Hepatocyte (in vitro differentiated cells): ENCODE results near the gene ALK.

Experiments used
- CTCF ChIP-seq: fragments of 200-600 bp; sonication (generic); IDR thresholded peaks from 2 replicates; pipeline ENCODE4 v1.5.1; 2016; ENCODE audit warnings: antibody characterized with exemption, mild to moderate bottlenecking; ENCODE audit not compliant: poor library complexity
- EZH2 ChIP-seq: fragments of 200-600 bp; sonication (generic); IDR thresholded peaks from 2 replicates; pipeline ENCODE4 v1.6.1; 2016; ENCODE audit warnings: antibody characterized with exemption, mild to moderate bottlenecking, borderline replicate concordance
- EZH2phosphoT487 ChIP-seq: fragments of 200-600 bp; sonication (generic); IDR thresholded peaks from one replicate; pipeline ENCODE4 v1.6.1; 2018; ENCODE audit warnings: antibody characterized with exemption, mild to moderate bottlenecking, low read depth, moderate library complexity; ENCODE audit not compliant: unreplicated experiment, severe bottlenecking

- no peak for TF ChIP-seq CTCF
- no peak for TF ChIP-seq EZH2
- no peak for TF ChIP-seq EZH2phosphoT487
Observed at GRCh38 chr2:29375843-29376242, 545.5 kb downstream of the ALK start.
